Measurements from ENCODE around the gene PHF3. TPM values are rescaled to one million over a fixed set of nuclear protein-coding genes. Genes with fewer than 3 reads are reported as not detected.

The PHF3 gene
- total and polyA plus RNA-seq, 4 donors = 8.3 to 137 (median 25.2) TPM

- no peak overlapping the region for H3K27ac ChIP-seq (ENCODE audit: low read depth in 1 of 2, low read length in 1 of 2)
- DNase-seq (no peak), ATAC-seq (ENCODE audit: insufficient read depth, low FRiP score) (no peak)
- H3K4me1 ChIP-seq (ENCODE audit: control insufficient read depth in 5 of 5, insufficient read depth in 5 of 5, low read length in 5 of 5) = no peaks in the 10 kb centered on the region
- TF ChIP-seq, protein P1, sequence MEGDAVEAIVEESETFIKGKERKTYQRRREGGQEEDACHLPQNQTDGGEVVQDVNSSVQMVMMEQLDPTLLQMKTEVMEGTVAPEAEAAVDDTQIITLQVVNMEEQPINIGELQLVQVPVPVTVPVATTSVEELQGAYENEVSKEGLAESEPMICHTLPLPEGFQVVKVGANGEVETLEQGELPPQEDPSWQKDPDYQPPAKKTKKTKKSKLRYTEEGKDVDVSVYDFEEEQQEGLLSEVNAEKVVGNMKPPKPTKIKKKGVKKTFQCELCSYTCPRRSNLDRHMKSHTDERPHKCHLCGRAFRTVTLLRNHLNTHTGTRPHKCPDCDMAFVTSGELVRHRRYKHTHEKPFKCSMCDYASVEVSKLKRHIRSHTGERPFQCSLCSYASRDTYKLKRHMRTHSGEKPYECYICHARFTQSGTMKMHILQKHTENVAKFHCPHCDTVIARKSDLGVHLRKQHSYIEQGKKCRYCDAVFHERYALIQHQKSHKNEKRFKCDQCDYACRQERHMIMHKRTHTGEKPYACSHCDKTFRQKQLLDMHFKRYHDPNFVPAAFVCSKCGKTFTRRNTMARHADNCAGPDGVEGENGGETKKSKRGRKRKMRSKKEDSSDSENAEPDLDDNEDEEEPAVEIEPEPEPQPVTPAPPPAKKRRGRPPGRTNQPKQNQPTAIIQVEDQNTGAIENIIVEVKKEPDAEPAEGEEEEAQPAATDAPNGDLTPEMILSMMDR (IDR thresholded peaks at IDR 0.05; ENCODE audit: control extremely low read depth, extremely low read depth) = no peak
- H3K9me3 ChIP-seq (ENCODE audit: control insufficient read depth in 4 of 4, insufficient read depth in 3 of 4, low read length in 3 of 4) = no peaks in the 10 kb centered on the region
- no peak overlapping the region for H3K9ac ChIP-seq (ENCODE audit: insufficient read depth in 1 of 2, low read length in 2 of 2)
- 16 to 37% methylated on average over 1 of the region's 1 CpG for WGBS, 2 donors
- H3K36me3 ChIP-seq (ENCODE audit: control insufficient read depth in 4 of 4, insufficient read depth in 4 of 4, low read length in 4 of 4) = no peaks in the 10 kb centered on the region
- H3K4me3 ChIP-seq = no peak overlapping the region
- no peaks in the 10 kb centered on the region for H3K27me3 ChIP-seq (ENCODE audit: control insufficient read depth in 3 of 3, insufficient read depth in 3 of 3, low read length in 2 of 3)
Observed at GRCh38 chr6:63739094-63739687, 103.6 kb downstream of the PHF3 start.

GRCh38 chr6:63740709-63741108 lies 105.1 kb downstream of the PHF3 start:
- no peak overlapping the region for H3K4me3 ChIP-seq
- no peaks in the 10 kb centered on the region for H3K27me3 ChIP-seq (ENCODE audit: control insufficient read depth in 3 of 3, insufficient read depth in 3 of 3, low read length in 2 of 3)
- DNase-seq = no peak
- H3K4me1 ChIP-seq (ENCODE audit: control insufficient read depth in 5 of 5, insufficient read depth in 5 of 5, low read length in 5 of 5) = no peaks in the 10 kb centered on the region
- H3K9me3 ChIP-seq (ENCODE audit: control insufficient read depth in 4 of 4, insufficient read depth in 3 of 4, low read length in 3 of 4) = no peaks in the 10 kb centered on the region
- H3K36me3 ChIP-seq (ENCODE audit: control insufficient read depth in 4 of 4, insufficient read depth in 4 of 4, low read length in 4 of 4) = no peaks in the 10 kb centered on the region
- ATAC-seq (ENCODE audit: insufficient read depth, low FRiP score) = no peak
- H3K9ac ChIP-seq (ENCODE audit: insufficient read depth in 1 of 2, low read length in 2 of 2) = no peak overlapping the region
- 52 to 66% methylated on average over 2 of the region's 2 CpGs for WGBS, 2 donors
- TF ChIP-seq, protein P1 (IDR thresholded peaks at IDR 0.05; ENCODE audit: control extremely low read depth, extremely low read depth) = no peak
- H3K27ac ChIP-seq (ENCODE audit: low read depth in 1 of 2, low read length in 1 of 2) = no peak overlapping the region

DNA sequence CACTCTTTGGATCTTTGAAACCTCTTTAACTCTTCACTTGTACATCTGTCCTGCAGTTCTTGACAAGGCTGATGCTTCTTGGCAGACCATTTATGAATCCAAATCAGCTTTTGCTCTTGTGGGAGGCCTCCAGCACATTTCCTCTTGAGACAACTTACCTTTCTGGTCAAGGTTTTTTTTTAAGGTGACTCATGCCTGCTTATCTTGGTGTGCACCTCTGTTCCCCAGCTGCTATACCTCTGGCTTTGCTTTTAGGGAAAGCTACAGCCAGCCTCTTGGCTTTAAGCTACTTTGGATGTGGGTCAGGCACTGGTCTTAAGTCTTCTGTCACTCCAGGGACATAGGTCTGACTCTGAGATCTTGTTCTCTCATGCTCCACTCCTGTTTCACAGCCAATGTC lies 106.5 kb downstream of the PHF3 start:
- Histone ChIP-seq H3K4me1 (ENCODE audit: control insufficient read depth in 5 of 5, insufficient read depth in 5 of 5, low read length in 5 of 5) (no peaks in the 10 kb centered on the region), H3K9ac (ENCODE audit: insufficient read depth in 1 of 2, low read length in 2 of 2) (no peak overlapping the region), H3K36me3 (ENCODE audit: control insufficient read depth in 4 of 4, insufficient read depth in 4 of 4, low read length in 4 of 4) (no peaks in the 10 kb centered on the region), H3K27me3 (ENCODE audit: control insufficient read depth in 3 of 3, insufficient read depth in 3 of 3, low read length in 2 of 3) (no peaks in the 10 kb centered on the region), H3K27ac (ENCODE audit: low read depth in 1 of 2, low read length in 1 of 2) (no peak overlapping the region), H3K9me3 (ENCODE audit: control insufficient read depth in 4 of 4, insufficient read depth in 3 of 4, low read length in 3 of 4) (no peaks in the 10 kb centered on the region), H3K4me3 (no peak overlapping the region)
- DNase-seq = no peak
- ATAC-seq (ENCODE audit: insufficient read depth, low FRiP score) = no peak
- TF ChIP-seq, protein P1 (IDR thresholded peaks at IDR 0.05; ENCODE audit: control extremely low read depth, extremely low read depth) = no peak

DNA sequence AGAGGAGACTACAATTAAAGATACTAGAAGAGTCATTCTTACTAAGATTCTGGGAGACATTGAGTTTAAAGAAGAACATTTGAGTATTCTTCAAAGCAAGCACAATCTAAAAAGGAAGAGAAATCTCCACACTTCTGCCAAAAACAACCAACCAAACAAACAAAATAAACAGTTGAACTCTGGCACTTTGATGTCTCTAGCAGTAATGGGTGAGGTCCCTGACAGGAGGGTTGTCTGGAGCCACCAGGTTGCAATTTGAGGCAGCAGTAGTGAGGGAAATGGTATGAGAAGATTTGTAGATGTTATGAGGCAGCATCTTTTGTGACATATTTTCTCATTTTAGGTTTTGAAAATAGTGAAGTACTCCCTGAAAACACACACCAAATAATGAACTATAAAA lies 108.1 kb downstream of the PHF3 start:
- no peak overlapping the region for H3K27ac ChIP-seq (ENCODE audit: low read depth in 1 of 2, low read length in 1 of 2)
- H3K36me3 ChIP-seq (ENCODE audit: control insufficient read depth in 4 of 4, insufficient read depth in 4 of 4, low read length in 4 of 4) = no peaks in the 10 kb centered on the region
- H3K27me3 ChIP-seq (ENCODE audit: control insufficient read depth in 3 of 3, insufficient read depth in 3 of 3, low read length in 2 of 3) = no peaks in the 10 kb centered on the region
- no peak overlapping the region for H3K9ac ChIP-seq (ENCODE audit: insufficient read depth in 1 of 2, low read length in 2 of 2)
- DNase-seq (no peak), ATAC-seq (ENCODE audit: insufficient read depth, low FRiP score) (no peak)
- H3K4me1 ChIP-seq (ENCODE audit: control insufficient read depth in 5 of 5, insufficient read depth in 5 of 5, low read length in 5 of 5) = no peaks in the 10 kb centered on the region
- H3K9me3 ChIP-seq (ENCODE audit: control insufficient read depth in 4 of 4, insufficient read depth in 3 of 4, low read length in 3 of 4) = no peaks in the 10 kb centered on the region
- TF ChIP-seq, protein P1 (IDR thresholded peaks at IDR 0.05; ENCODE audit: control extremely low read depth, extremely low read depth) = no peak
- no peak overlapping the region for H3K4me3 ChIP-seq

All from lung (tissue), 12 donors.